WTC11 (cell line): ENCODE measurements around the gene ELP4. TPM values are rescaled to one million over a fixed set of nuclear protein-coding genes. Genes with fewer than 3 reads are reported as not detected.

Experiments used
- ATAC-seq: fragments of 200-7000 bp; cut with Tn5 transposase; 2 replicates; pipeline ENCODE4 v1.10.0; 2021; ENCODE audit warnings: mild to moderate bottlenecking, moderate library complexity
- CTCF ChIA-PET: fragments of 300-600 bp; sonication (Branson Sonifier 250); formaldehyde crosslinking; loops from one replicate; lab custom pipeline; 2021; ENCODE audit warnings: antibody characterized with exemption; lab: Charles Lee
- POLR2A ChIA-PET: fragments of 350-600 bp; sonication (Branson Sonifier 250); formaldehyde crosslinking; loops from one replicate; lab custom pipeline; 2021; ENCODE audit warnings: antibody characterized with exemption; lab: Charles Lee
- DNase-seq: peaks from one replicate; pipeline ENCODE4 v3.0.0; 2021; ENCODE audit warnings: low spot score
- H3K27ac Mint-ChIP-seq: 2 replicates; pipeline ENCODE4 v1.8.0; 2021; ENCODE audit warnings: mixed read lengths
- H3K27me3 Mint-ChIP-seq: 2 replicates; pipeline ENCODE4 v1.8.0; 2021; ENCODE audit warnings: low read depth, mild to moderate bottlenecking, moderate library complexity, mixed read lengths
- H3K36me3 Mint-ChIP-seq: 2 replicates; pipeline ENCODE4 v1.8.0; 2021; ENCODE audit warnings: mixed read lengths
- H3K4me1 Mint-ChIP-seq: 2 replicates; pipeline ENCODE4 v1.8.0; 2022; ENCODE audit warnings: mixed read lengths
- H3K4me3 Mint-ChIP-seq: 2 replicates; pipeline ENCODE4 v1.8.0; 2021; ENCODE audit warnings: mild to moderate bottlenecking, moderate library complexity, mixed read lengths
- H3K9me3 Mint-ChIP-seq: 2 replicates; pipeline ENCODE4 v1.8.0; 2021; ENCODE audit warnings: mixed read lengths
- EMX1 ChIP-seq: fragments of 250-450 bp; sonication (Bioruptor Pico); IDR thresholded peaks from 2 replicates; pipeline ENCODE4 v1.8.0; 2021; ENCODE audit warnings: mild to moderate bottlenecking
- FOXK1 ChIP-seq: sonication (generic); formaldehyde crosslinking; IDR thresholded peaks from 2 replicates; pipeline ENCODE4 v1.8.0; 2022; ENCODE audit warnings: mild to moderate bottlenecking, moderate library complexity, missing genetic modification reagents
- GABPB1 ChIP-seq: sonication (generic); formaldehyde crosslinking; IDR thresholded peaks from 2 replicates; pipeline ENCODE4 v1.8.1; 2023; ENCODE audit warnings: mild to moderate bottlenecking, missing genetic modification reagents
- MXD4 ChIP-seq: fragments of 250-450 bp; sonication (Bioruptor Pico); IDR thresholded peaks from 2 replicates; pipeline ENCODE4 v1.8.0; 2021; ENCODE audit warnings: mild to moderate bottlenecking, moderate library complexity, borderline replicate concordance
- NFE2L1 ChIP-seq: sonication (generic); formaldehyde crosslinking; IDR thresholded peaks from 2 replicates; pipeline ENCODE4 v1.8.1; 2023; ENCODE audit warnings: missing genetic modification reagents
- NR2C2 ChIP-seq: sonication (generic); formaldehyde crosslinking; IDR thresholded peaks from 2 replicates; pipeline ENCODE4 v1.8.0; 2022; ENCODE audit warnings: mild to moderate bottlenecking, missing genetic modification reagents
- PRRX2 ChIP-seq: fragments of 250-450 bp; sonication (Bioruptor Pico); IDR thresholded peaks from 2 replicates; pipeline ENCODE4 v1.8.0; 2021; ENCODE audit warnings: mild to moderate bottlenecking
- TCF7 ChIP-seq: sonication (generic); formaldehyde crosslinking; IDR thresholded peaks from 2 replicates; pipeline ENCODE4 v1.8.0; 2022; ENCODE audit warnings: mild to moderate bottlenecking, low read depth, missing genetic modification reagents, moderate library complexity
- ZNF138 ChIP-seq: sonication (generic); formaldehyde crosslinking; conservative IDR thresholded peaks from 2 replicates; pipeline ENCODE4 v1.8.1; 2022; ENCODE audit warnings: mild to moderate bottlenecking, moderate library complexity, missing genetic modification reagents
- ZNF423 ChIP-seq: fragments of 250-450 bp; sonication (Bioruptor Pico); IDR thresholded peaks from 2 replicates; pipeline ENCODE4 v2.1.2; 2022; ENCODE audit warnings: mild to moderate bottlenecking, moderate library complexity
- ZNF671 ChIP-seq: fragments of 250-450 bp; sonication (Bioruptor Pico); IDR thresholded peaks from 2 replicates; pipeline ENCODE4 v1.8.0; 2021; ENCODE audit warnings: mild to moderate bottlenecking
- total RNA-seq: library from RNA; stranded (reverse); gene quantifications from 3 replicates; pipeline ENCODE4 v1.2.3, GENCODE V29; 2021
- TF ChIP-seq, protein P1 (sequence below): sonication (generic); formaldehyde crosslinking; conservative IDR thresholded peaks from 2 replicates; pipeline ENCODE4 v1.8.1; 2023; ENCODE audit warnings: mild to moderate bottlenecking, low read depth, missing genetic modification reagents, moderate library complexity
- TF ChIP-seq, protein P2 (sequence below): sonication (generic); formaldehyde crosslinking; IDR thresholded peaks from 2 replicates; pipeline ENCODE4 v1.8.0; 2022; ENCODE audit warnings: mild to moderate bottlenecking, missing genetic modification reagents
- TF ChIP-seq, protein P3 (sequence below): sonication (generic); formaldehyde crosslinking; IDR thresholded peaks from 2 replicates; pipeline ENCODE4 v1.8.1; 2023; ENCODE audit warnings: mild to moderate bottlenecking, missing genetic modification reagents
- TF ChIP-seq, protein P4 (sequence below): sonication (generic); formaldehyde crosslinking; IDR thresholded peaks from 2 replicates; pipeline ENCODE4 v1.8.1; 2023; ENCODE audit warnings: mild to moderate bottlenecking, moderate library complexity, missing genetic modification reagents
- TF ChIP-seq, protein P5 (sequence below): sonication (generic); formaldehyde crosslinking; IDR thresholded peaks from 2 replicates; pipeline ENCODE4 v1.8.1; 2022; ENCODE audit warnings: missing genetic modification reagents, borderline replicate concordance
- TF ChIP-seq, protein P6 (sequence below): fragments of 250-450 bp; sonication (Bioruptor Pico); IDR thresholded peaks from 2 replicates; pipeline ENCODE4 v1.8.0; 2021; ENCODE audit warnings: mild to moderate bottlenecking
- TF ChIP-seq, protein P7 (sequence below): sonication (generic); formaldehyde crosslinking; IDR thresholded peaks from 2 replicates; pipeline ENCODE4 v1.8.0; 2023; ENCODE audit warnings: missing genetic modification reagents, mild to moderate bottlenecking, borderline replicate concordance

ELP4 gene
- total RNA-seq, 1 experiment from 2014 or later = 14.6 TPM

DNA sequence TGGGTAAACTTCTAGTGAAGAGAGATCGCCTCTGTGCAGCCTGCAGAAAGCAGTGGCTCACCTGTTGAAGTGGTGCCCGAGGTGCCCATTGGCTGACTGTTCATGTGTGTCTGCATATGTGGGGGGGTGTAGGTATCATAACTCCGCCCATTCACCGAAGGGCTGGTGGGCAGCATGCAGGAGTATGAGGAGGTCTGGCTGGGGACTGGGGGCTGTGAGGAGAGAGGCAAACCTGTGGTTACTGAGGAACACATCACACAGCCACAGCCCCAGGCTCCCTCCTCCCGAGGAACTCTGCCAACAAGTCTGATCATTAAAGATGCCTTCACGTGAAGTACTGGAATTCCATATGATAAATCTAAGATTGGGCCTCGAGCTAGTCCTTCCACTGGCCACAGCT is 281.1 kb downstream of the ELP4 start:
- Mint-ChIP-seq H3K4me1 (peaks cover 4% of the 10 kb centered on the region; the same call in 1 of the 2 replicates), H3K36me3 (no peaks in the 10 kb centered on the region), H3K4me3 (no peak overlapping the region), H3K9me3 (no peaks in the 10 kb centered on the region), H3K27ac (no peak overlapping the region), H3K27me3 (peaks cover 30% of the 10 kb centered on the region)
- TF ChIP-seq, protein P1, sequence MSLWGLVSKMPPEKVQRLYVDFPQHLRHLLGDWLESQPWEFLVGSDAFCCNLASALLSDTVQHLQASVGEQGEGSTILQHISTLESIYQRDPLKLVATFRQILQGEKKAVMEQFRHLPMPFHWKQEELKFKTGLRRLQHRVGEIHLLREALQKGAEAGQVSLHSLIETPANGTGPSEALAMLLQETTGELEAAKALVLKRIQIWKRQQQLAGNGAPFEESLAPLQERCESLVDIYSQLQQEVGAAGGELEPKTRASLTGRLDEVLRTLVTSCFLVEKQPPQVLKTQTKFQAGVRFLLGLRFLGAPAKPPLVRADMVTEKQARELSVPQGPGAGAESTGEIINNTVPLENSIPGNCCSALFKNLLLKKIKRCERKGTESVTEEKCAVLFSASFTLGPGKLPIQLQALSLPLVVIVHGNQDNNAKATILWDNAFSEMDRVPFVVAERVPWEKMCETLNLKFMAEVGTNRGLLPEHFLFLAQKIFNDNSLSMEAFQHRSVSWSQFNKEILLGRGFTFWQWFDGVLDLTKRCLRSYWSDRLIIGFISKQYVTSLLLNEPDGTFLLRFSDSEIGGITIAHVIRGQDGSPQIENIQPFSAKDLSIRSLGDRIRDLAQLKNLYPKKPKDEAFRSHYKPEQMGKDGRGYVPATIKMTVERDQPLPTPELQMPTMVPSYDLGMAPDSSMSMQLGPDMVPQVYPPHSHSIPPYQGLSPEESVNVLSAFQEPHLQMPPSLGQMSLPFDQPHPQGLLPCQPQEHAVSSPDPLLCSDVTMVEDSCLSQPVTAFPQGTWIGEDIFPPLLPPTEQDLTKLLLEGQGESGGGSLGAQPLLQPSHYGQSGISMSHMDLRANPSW (CRISPR knock-in tag) = no peak
- TF ChIP-seq PRRX2 (CRISPR knock-in tag) (no peak), EMX1 (CRISPR knock-in tag) (no peak), NFE2L1 (CRISPR knock-in tag) (no peak), ZNF423 (CRISPR knock-in tag) (no peak), GABPB1 (CRISPR knock-in tag) (no peak), TCF7 (CRISPR knock-in tag) (no peak), FOXK1 (no peak)
- TF ChIP-seq, protein P2, sequence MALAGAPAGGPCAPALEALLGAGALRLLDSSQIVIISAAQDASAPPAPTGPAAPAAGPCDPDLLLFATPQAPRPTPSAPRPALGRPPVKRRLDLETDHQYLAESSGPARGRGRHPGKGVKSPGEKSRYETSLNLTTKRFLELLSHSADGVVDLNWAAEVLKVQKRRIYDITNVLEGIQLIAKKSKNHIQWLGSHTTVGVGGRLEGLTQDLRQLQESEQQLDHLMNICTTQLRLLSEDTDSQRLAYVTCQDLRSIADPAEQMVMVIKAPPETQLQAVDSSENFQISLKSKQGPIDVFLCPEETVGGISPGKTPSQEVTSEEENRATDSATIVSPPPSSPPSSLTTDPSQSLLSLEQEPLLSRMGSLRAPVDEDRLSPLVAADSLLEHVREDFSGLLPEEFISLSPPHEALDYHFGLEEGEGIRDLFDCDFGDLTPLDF (CRISPR knock-in tag) = no peak
- CTCF ChIA-PET = no interaction called here
- POLR2A ChIA-PET = interaction anchor here (0.6 kb wide), 1 partner anchor 1266 kb away, joined by 4 read pairs; no protein-coding TSS in a partner anchor
- DNase-seq (no peak), ATAC-seq (no peak)

DNA sequence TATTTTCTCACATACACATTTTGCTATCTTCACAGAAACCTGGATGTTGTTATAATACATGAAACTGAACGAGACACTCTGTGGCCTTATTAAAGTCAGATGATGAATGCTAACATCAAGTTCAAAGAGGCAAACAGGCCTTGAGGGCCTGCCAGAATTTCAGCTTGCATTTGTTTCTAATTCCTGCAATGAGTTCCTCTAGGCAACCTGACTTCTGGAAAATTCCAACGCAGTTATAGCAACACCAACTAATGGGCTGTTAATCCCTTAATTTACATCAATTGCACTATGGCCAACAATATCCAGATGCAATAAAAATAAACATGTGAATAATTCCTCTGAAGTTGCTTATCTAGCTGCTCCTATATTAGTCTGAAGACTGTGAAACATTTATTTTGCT is 282.5 kb downstream of the ELP4 start:
- H3K27me3 Mint-ChIP-seq = peaks cover 44% of the 10 kb centered on the region
- CTCF ChIA-PET = no interaction called here
- H3K4me1 Mint-ChIP-seq = peaks cover 9% of the 10 kb centered on the region

More for the DNA sequence above, 282.5 kb downstream of the ELP4 start:
- POLR2A ChIA-PET = no interaction called here
- H3K27ac Mint-ChIP-seq = no peak overlapping the region
- DNase-seq (no peak), ATAC-seq (no peak)
- H3K9me3 Mint-ChIP-seq = no peaks in the 10 kb centered on the region
- H3K4me3 Mint-ChIP-seq = no peak overlapping the region
- H3K36me3 Mint-ChIP-seq = no peaks in the 10 kb centered on the region
- TF ChIP-seq MXD4 (CRISPR knock-in tag) = no peak
- TF ChIP-seq NFE2L1 (CRISPR knock-in tag) = no peak
- TF ChIP-seq, protein P2 (CRISPR knock-in tag) = no peak
- TF ChIP-seq FOXK1 = no peak
- TF ChIP-seq, protein P3, sequence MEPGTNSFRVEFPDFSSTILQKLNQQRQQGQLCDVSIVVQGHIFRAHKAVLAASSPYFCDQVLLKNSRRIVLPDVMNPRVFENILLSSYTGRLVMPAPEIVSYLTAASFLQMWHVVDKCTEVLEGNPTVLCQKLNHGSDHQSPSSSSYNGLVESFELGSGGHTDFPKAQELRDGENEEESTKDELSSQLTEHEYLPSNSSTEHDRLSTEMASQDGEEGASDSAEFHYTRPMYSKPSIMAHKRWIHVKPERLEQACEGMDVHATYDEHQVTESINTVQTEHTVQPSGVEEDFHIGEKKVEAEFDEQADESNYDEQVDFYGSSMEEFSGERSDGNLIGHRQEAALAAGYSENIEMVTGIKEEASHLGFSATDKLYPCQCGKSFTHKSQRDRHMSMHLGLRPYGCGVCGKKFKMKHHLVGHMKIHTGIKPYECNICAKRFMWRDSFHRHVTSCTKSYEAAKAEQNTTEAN (CRISPR knock-in tag) = no peak
- TF ChIP-seq NR2C2 (CRISPR knock-in tag) = no peak
- TF ChIP-seq ZNF138 = no peak
- TF ChIP-seq, protein P4, sequence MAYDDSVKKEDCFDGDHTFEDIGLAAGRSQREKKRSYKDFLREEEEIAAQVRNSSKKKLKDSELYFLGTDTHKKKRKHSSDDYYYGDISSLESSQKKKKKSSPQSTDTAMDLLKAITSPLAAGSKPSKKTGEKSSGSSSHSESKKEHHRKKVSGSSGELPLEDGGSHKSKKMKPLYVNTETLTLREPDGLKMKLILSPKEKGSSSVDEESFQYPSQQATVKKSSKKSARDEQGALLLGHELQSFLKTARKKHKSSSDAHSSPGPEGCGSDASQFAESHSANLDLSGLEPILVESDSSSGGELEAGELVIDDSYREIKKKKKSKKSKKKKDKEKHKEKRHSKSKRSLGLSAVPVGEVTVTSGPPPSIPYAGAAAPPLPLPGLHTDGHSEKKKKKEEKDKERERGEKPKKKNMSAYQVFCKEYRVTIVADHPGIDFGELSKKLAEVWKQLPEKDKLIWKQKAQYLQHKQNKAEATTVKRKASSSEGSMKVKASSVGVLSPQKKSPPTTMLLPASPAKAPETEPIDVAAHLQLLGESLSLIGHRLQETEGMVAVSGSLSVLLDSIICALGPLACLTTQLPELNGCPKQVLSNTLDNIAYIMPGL = no peak
- TF ChIP-seq, protein P5, sequence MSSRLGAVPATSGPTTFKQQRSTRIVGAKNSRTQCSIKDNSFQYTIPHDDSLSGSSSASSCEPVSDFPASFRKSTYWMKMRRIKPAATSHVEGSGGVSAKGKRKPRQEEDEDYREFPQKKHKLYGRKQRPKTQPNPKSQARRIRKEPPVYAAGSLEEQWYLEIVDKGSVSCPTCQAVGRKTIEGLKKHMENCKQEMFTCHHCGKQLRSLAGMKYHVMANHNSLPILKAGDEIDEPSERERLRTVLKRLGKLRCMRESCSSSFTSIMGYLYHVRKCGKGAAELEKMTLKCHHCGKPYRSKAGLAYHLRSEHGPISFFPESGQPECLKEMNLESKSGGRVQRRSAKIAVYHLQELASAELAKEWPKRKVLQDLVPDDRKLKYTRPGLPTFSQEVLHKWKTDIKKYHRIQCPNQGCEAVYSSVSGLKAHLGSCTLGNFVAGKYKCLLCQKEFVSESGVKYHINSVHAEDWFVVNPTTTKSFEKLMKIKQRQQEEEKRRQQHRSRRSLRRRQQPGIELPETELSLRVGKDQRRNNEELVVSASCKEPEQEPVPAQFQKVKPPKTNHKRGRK (CRISPR knock-in tag) = no peak
- TF ChIP-seq, protein P6, sequence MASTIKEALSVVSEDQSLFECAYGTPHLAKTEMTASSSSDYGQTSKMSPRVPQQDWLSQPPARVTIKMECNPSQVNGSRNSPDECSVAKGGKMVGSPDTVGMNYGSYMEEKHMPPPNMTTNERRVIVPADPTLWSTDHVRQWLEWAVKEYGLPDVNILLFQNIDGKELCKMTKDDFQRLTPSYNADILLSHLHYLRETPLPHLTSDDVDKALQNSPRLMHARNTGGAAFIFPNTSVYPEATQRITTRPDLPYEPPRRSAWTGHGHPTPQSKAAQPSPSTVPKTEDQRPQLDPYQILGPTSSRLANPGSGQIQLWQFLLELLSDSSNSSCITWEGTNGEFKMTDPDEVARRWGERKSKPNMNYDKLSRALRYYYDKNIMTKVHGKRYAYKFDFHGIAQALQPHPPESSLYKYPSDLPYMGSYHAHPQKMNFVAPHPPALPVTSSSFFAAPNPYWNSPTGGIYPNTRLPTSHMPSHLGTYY = no peak
- TF ChIP-seq, protein P7, sequence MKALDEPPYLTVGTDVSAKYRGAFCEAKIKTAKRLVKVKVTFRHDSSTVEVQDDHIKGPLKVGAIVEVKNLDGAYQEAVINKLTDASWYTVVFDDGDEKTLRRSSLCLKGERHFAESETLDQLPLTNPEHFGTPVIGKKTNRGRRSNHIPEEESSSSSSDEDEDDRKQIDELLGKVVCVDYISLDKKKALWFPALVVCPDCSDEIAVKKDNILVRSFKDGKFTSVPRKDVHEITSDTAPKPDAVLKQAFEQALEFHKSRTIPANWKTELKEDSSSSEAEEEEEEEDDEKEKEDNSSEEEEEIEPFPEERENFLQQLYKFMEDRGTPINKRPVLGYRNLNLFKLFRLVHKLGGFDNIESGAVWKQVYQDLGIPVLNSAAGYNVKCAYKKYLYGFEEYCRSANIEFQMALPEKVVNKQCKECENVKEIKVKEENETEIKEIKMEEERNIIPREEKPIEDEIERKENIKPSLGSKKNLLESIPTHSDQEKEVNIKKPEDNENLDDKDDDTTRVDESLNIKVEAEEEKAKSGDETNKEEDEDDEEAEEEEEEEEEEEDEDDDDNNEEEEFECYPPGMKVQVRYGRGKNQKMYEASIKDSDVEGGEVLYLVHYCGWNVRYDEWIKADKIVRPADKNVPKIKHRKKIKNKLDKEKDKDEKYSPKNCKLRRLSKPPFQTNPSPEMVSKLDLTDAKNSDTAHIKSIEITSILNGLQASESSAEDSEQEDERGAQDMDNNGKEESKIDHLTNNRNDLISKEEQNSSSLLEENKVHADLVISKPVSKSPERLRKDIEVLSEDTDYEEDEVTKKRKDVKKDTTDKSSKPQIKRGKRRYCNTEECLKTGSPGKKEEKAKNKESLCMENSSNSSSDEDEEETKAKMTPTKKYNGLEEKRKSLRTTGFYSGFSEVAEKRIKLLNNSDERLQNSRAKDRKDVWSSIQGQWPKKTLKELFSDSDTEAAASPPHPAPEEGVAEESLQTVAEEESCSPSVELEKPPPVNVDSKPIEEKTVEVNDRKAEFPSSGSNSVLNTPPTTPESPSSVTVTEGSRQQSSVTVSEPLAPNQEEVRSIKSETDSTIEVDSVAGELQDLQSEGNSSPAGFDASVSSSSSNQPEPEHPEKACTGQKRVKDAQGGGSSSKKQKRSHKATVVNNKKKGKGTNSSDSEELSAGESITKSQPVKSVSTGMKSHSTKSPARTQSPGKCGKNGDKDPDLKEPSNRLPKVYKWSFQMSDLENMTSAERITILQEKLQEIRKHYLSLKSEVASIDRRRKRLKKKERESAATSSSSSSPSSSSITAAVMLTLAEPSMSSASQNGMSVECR (CRISPR knock-in tag) = no peak
- TF ChIP-seq ZNF671 (CRISPR knock-in tag) = no peak
